Limb (tissue), 2 donors: ENCODE measurements around the gene FOXD4.
"Not testable (repeated sequence)": the region's sequence is repeated elsewhere in the genome, so short reads cannot be mapped to it uniquely, and the experiment has no call there.

ENCODE experiments used
- DNase-seq, 2 donors: peaks; one replicate each; pipeline ENCODE4 v3.0.0-alpha.2; 2016; ENCODE audit errors: extremely low spot score in 2 of 2

FOXD4 gene

GRCh38 chr9:117995-118467 is at the start of gene FOXD4:
Gene FOXD4 (minus strand): TSS chr9:118417. CDS start chr9:118119, 298 bp downstream.
- DNase-seq: not testable (repeated sequence)

GRCh38 chr9:159871-160270 is 41.7 kb upstream of the FOXD4 start:
- DNase-seq: not testable (repeated sequence)

GRCh38 chr9:151173-151572 is 33.0 kb upstream of the FOXD4 start:
- DNase-seq: not testable (repeated sequence)

- not testable (repeated sequence) for DNase-seq
These were observed 21.7 kb upstream of the FOXD4 start for GRCh38 chr9:139880-140279.

GRCh38 chr9:117144-117994 is 848 bp downstream of the FOXD4 start:
- DNase-seq: not testable (repeated sequence)

GRCh38 chr9:116239-117077 is 1.8 kb downstream of the FOXD4 start:
- not testable (repeated sequence) for DNase-seq

GRCh38 chr9:115118-115451 is 3.1 kb downstream of the FOXD4 start:
- DNase-seq: peak in 1 of 2 donors; percentile 41

GRCh38 chr9:114267-115117 is 3.7 kb downstream of the FOXD4 start:
- peak in 1 of 2 donors; percentile 45 for DNase-seq

- DNase-seq: peak in 1 of 2 donors; percentile 59
These were observed 4.5 kb downstream of the FOXD4 start for GRCh38 chr9:113468-114266.

- peak in 1 of 2 donors; percentile 54 for DNase-seq
These were observed 5.4 kb downstream of the FOXD4 start for GRCh38 chr9:112589-113467.

GRCh38 chr9:110672-111071 is 7.5 kb downstream of the FOXD4 start:
- not testable (repeated sequence) for DNase-seq

GRCh38 chr9:109540-109939 is 8.7 kb downstream of the FOXD4 start:
- not testable (repeated sequence) for DNase-seq

GRCh38 chr9:108742-109495 is 9.3 kb downstream of the FOXD4 start:
- DNase-seq: not testable (repeated sequence)

- DNase-seq: not testable (repeated sequence)
These were observed 12.2 kb downstream of the FOXD4 start for GRCh38 chr9:105991-106390.

- DNase-seq: not testable (repeated sequence)
These were observed 17.8 kb downstream of the FOXD4 start for GRCh38 chr9:100430-100829.

- not testable (repeated sequence) for DNase-seq
These were observed 18.4 kb downstream of the FOXD4 start for GRCh38 chr9:99867-100266.

- not testable (repeated sequence) for DNase-seq
These were observed 19.4 kb downstream of the FOXD4 start for GRCh38 chr9:98775-99174.

- DNase-seq: not testable (repeated sequence)
These were observed 23.2 kb downstream of the FOXD4 start for GRCh38 chr9:94992-95391.

GRCh38 chr9:94323-94722 is 23.9 kb downstream of the FOXD4 start:
- DNase-seq: not testable (repeated sequence)
